GM19043 (cell line): ENCODE results near the gene SCAP.

ENCODE experiments used
- ATAC-seq: cut with Tn5 transposase; IDR thresholded peaks from one replicate; pipeline ENCODE4 v1.9.1; 2021; ENCODE audit warnings: low read depth; ENCODE audit not compliant: unreplicated experiment

Gene SCAP

GRCh38 chr3:47404955-47405790 lies 70.6 kb downstream of the SCAP start:
- no peak for ATAC-seq

DNA sequence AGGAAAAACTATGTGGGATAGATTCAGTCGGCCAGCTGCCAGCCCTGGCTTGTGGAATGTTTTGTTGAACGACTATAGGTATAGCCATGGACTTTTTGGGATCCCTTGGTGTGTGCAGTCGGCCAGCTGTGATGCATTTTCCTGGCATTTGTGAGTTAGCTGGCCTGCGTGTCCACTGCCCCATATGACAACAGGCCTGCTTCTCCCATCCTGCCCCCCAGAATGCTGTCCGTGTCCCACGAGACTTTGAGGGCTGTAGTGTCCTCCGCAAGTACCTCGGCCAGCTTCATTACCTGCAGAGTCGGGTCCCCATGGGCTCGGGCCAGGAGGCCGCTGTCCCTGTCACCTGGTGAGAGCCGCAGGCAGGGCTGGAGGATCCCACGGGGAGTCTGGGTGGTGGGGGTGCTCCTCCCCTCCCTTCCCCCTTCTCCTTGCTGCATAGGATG lies 71.3 kb downstream of the SCAP start:
- ATAC-seq = no peak

DNA sequence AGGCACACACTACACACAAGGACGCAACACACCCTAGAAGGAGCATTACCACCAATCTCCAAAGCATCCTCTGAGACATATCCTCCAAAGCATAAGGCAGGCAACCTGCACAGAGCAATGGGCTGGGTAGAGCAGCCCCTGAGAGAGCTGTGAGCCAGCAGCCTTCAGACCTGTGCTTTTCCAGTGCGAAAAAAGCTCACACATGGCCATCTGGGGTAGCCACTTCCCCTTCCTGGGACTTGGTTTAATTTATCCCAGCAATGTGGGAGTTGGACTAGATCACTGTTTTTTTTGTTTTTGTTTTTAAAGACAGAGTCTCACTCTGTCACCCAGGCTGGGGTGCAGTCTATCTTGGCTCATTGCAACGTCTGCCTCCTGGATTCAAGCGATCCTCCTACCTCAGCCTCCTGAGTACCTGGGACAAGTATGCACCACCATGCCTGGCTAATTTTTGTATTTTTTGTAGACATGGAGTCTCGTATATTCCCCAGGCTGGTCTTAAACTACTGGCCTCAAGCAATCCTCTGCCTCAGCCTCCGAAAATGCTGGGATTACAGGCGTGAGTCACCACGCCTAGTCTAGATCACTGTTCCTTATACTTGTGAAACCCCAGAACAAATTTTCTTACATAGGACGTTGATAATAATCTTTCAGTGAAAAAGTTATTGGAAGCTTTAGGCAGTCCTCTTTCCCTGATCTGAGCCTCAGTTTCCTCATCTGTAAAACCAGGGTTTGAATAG lies 76.0 kb downstream of the SCAP start:
- ATAC-seq = no peak

GRCh38 chr3:47399016-47399415 lies 76.7 kb downstream of the SCAP start:
- no peak for ATAC-seq

GRCh38 chr3:47398228-47398627 lies 77.5 kb downstream of the SCAP start:
- no peak for ATAC-seq

DNA sequence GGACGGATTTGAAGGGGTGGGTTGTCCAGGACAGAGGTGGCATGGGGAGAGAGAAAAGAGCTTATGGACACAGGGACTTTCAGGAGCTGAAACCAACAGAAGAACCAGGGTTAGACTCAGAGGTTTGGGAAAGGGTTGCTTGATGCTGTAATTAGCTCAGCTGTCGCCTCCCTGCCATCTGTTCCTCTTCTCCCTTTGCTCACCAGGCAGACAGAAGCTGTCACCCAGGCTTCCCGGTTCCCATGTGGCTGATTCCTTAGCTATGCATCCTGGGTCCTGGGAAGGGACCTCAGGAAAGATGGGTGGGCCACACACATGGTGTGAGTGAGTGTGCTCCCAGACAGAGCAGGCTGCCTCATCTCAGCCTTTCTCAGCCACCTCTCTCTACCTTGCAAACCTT lies 80.9 kb downstream of the SCAP start:
- ATAC-seq = no peak

DNA sequence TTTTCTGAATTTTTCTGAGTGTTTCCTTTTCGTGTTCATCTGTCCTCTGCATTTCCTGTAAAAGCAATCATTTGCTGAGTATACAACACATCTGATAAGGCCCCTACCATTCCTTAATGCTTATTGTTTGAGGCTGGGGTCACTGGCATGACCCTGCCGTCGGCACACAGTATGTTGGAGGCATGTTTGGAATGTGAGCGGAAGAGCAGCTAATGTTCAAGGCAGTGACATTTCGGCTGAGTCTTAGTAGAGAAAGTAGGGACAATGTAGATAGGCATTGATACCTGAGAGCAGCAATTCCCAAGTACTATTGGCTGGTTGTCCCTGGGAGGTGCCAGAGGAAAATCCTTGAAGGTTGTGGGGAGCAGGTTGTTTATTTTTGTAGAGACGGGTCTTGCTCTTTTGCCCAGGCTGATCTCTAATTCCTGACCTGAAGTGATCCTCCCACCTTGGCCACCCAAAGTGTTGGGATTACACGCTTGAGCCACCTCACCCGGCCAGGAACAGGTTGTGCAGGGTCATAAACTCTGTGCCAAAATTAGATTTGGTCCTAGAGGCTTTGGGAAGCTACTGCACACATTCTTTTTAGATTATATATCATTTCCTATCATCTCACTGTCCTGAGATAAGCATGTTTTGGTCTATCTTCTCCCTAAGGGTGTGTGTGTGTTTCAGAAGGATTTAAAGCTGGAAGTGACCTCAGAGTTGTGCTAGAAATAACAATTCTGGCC lies 81.4 kb downstream of the SCAP start:
- no peak for ATAC-seq

DNA sequence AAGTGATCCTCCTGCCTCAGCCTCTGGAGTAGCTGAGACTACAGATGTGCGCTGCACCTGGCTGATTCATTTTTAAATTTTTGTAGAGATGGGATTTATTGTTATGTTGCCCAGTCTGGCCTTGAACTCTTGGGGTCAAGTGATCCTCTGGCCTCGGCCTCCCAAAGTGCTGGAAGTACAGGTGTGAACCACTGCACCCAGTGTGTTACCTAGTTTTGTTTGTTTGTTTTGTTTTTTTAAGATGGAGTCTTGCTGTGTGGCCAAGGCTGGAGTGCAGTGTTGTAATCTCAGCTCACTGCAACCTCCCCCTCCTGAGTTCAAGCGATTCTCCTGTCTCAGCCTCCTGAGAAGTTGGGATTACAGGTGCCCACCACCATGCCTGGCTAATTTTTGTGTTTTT lies 82.8 kb downstream of the SCAP start:
- no peak for ATAC-seq

GRCh38 chr3:47385796-47386195 lies 89.9 kb downstream of the SCAP start:
- ATAC-seq = no peak

DNA sequence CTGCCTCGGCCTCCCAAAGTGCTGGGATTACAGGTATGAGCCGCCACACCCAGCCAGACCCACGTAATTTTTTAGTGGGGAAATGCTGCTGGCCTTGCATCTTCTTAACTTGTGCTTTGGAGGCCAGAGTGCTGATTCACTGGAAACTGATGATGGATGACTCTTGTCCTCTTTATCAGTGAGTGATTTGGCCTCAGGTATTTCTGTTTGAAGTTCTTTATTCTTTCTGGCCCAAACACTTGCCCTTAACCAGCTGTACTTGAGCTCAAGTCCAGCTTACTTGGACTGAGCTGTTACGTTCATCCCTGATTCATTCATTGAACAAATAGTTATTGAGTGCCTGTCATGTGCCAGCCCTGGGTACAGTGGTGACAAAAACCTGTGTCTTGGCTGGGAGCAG lies 90.7 kb downstream of the SCAP start:
- ATAC-seq = no peak

DNA sequence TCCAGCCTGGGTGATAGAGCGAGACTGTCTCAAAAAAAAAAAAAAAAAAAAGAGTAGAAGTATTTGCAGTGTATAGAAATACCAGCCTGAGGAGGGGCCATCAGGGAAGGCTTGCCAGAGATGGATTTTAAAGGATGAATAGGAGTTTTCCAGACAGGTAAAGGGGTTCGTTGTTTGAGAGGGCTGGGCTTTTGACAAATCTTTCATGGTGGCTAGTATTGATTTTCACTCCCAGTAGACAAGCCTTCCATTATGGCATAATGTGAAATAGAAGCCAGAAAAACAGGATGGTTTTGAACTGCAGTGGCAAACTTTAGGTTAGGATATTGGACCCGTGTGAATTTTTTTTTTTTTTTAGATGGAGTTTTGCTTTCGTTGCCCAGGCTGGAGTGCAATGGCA lies 91.3 kb downstream of the SCAP start:
- no peak for ATAC-seq

DNA sequence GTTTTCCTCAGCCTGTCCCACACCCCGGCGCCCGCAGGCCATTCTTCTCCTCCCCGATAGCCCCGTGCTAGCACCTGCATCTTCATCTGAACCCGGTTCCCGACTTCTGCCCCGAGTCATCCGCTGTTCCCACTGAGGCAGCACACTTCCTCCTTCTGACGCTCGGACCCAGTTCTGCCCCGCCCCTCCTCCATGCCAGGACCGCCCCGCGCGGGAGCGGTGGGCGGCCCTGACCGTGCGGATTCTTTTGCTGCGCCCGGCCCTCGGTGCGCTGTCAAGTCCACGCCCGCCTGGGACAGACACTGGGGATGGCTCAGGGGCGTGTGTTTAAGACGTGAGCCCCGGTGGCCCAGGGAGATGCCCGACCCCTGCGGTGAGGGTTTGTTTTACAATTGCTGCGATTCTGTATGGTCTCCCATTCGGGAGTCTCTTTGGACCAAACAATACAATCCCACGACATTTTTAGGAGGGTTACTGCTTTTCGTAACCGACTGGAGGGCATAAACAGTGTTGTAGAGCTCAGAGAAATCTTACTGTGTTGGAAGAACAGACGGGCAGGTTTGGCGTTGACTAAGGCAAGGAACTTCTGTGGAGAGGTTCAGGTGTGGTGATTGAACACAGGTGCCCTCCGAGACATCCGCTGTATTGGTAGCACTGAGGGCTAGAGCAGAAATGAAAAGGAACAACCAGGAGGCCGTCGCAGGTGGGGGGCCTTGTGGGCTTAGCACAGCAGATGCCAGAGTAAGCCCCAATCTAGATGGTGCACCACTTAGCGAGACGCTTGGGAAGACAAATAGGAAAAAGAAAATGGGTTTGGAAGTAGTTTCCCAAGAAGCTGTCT lies 94.2 kb downstream of the SCAP start:
- ATAC-seq = peak; percentile 54

GRCh38 chr3:47380601-47381316 lies 95.0 kb downstream of the SCAP start, which contains the start of gene PTPN23:
TSS of gene PTPN23 (plus strand) at chr3:47381021. CDS start at chr3:47381097, 76 bp downstream.
- ATAC-seq = peak; percentile 57

GRCh38 chr3:47380026-47380600 lies 95.6 kb downstream of the SCAP start:
- no peak for ATAC-seq

DNA sequence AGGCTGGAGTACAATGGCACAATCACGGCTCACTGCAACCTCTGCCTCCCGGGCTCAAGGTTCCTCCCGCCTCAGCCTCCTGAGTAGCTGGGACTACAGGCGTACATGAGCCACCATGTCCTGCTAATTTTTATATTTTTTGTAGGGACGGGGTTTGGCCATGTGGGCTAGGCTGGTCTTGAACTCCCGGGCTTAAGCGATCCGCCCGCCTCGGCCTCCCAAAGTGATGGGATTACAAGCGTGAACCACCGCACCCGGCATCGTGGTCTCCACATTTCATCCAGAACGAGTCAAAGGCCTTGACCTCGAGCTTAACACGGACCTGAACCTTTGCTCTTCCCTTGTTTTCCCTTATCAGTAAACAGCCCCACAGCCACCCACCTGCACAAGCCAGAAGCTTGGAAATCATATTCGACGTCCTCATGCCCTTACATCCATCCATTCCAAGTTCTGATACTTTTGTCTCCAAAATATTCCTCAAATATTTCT lies 96.3 kb downstream of the SCAP start:
- ATAC-seq = no peak

DNA sequence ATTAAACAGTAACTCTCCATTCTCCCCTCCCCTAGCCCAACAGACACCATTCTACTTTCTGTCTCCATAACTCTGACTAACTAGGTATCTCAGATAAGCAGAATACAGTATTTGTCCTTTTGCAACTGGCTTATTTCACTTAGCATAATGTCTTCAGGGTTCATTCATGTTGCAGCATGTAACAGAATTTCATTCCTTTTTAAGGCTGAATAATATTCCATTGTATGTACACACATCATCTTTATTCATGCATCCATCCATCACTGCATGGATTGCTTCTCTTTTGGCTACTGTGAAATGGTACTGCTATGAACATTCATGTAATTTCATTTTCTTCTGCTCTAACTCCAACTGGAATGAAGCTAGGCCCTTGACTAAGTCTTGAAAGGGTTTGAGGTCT lies 96.9 kb downstream of the SCAP start:
- no peak for ATAC-seq

- no peak for ATAC-seq
Observed at GRCh38 chr3:47377186-47377585, 98.6 kb downstream of the SCAP start.

- no peak for ATAC-seq
Observed at GRCh38 chr3:47376393-47376792, 99.3 kb downstream of the SCAP start.

DNA sequence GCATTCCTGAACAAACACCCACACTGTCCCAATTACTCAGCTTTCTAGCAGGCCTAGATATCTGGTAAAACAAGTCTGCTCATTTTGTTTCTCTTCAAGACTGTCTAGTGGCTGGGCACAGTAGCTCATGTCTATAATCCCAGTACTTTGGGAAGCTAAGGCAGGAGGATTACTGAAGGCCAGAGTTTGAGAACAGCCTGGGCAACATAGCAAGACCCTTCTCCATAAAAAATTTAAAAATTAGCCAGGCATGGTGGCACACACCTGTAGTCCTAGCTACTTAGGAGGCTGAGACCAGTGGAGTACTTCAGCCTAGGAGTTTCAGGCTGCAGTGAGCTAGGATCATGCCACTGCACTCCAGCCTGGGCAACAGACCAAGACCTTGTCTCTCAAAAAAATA lies 101.2 kb downstream of the SCAP start:
- ATAC-seq = no peak
